Activated T-helper 1 cell treated with anti-CD3 and anti-CD28 coated beads, Interleukin-2, amount 50 U/mL, for 16 hours (primary cell): ENCODE results near the gene CACNB3.
"Not testable (repeated sequence)": the region's sequence is repeated elsewhere in the genome, so short reads cannot be mapped to it uniquely, and the experiment has no call there.

ENCODE experiments used
- DNase-seq, 2 donors: peaks; one replicate each; pipeline ENCODE4 v3.0.0-alpha.2; 2020; ENCODE audit warnings: low read depth in 1 of 2, low spot score in 1 of 2

CACNB3 gene

GRCh38 chr12:48818831-48819590, 715 bp downstream of the CACNB3 start:
- no peak for DNase-seq

GRCh38 chr12:48819986-48820725, 1.9 kb downstream of the CACNB3 start:
- no peak for DNase-seq

- no peak for DNase-seq
These were observed 3.8 kb downstream of the CACNB3 start for GRCh38 chr12:48822139-48822538.

GRCh38 chr12:48822711-48823110, 4.4 kb downstream of the CACNB3 start:
- DNase-seq = no peak

- no peak for DNase-seq
These were observed 5.0 kb downstream of the CACNB3 start for GRCh38 chr12:48823281-48823680.

- no peak for DNase-seq
These were observed 5.8 kb downstream of the CACNB3 start for GRCh38 chr12:48824112-48824511.

- DNase-seq = no peak
These were observed 6.6 kb downstream of the CACNB3 start for GRCh38 chr12:48824905-48825304.

- no peak for DNase-seq
These were observed 8.0 kb downstream of the CACNB3 start for GRCh38 chr12:48826209-48826855.

GRCh38 chr12:48827026-48827425, 8.7 kb downstream of the CACNB3 start:
- no peak for DNase-seq

- no peak for DNase-seq
These were observed 9.3 kb downstream of the CACNB3 start for GRCh38 chr12:48827513-48828096.

GRCh38 chr12:48828293-48828692, 10.0 kb downstream of the CACNB3 start:
- no peak for DNase-seq

- no peak for DNase-seq
These were observed 10.7 kb downstream of the CACNB3 start for GRCh38 chr12:48828841-48829575.

- no peak for DNase-seq
These were observed 13.0 kb downstream of the CACNB3 start for GRCh38 chr12:48831257-48831656.

GRCh38 chr12:48832321-48833060, 14.2 kb downstream of the CACNB3 start:
- no peak for DNase-seq

GRCh38 chr12:48838048-48838447, 19.8 kb downstream of the CACNB3 start:
- DNase-seq = no peak

- not testable (repeated sequence) for DNase-seq
These were observed 23.7 kb downstream of the CACNB3 start for GRCh38 chr12:48842021-48842420.

GRCh38 chr12:48851883-48852733, 33.8 kb downstream of the CACNB3 start, which contains the start of gene DDX23:
TSS of gene DDX23 (minus strand) at chr12:48852163. CDS start at chr12:48845782, 6,381 bp downstream.
- DNase-seq = peak; percentile 84 to 87

- peak; percentile 77 to 78 for DNase-seq
These were observed 34.7 kb downstream of the CACNB3 start for GRCh38 chr12:48852734-48853688.
